Thyroid gland (tissue), 4 donors: ENCODE data around the gene SLC43A2.

Experiments
- CTCF ChIP-seq, 6 experiments: fragments of 200-600 bp in 3 of 6; fragments of 450-650 bp in 3 of 6; sonication (generic) in 3 of 6; IDR thresholded peaks; one replicate each; pipeline ENCODE4 v1.5.1; 2016 to 2019; ENCODE audit warnings: antibody characterized with exemption in 6 of 6, mild to moderate bottlenecking in 2 of 6, inconsistent platforms in 1 of 6, moderate library complexity in 1 of 6
- POLR2A ChIP-seq, 2 donors: fragments of 450-650 bp; IDR thresholded peaks; one replicate each; pipeline ENCODE4 v1.6.1; 2017; ENCODE audit warnings: antibody characterized with exemption in 2 of 2, mild to moderate bottlenecking in 2 of 2, moderate library complexity in 1 of 2

GRCh38 chr17:1641065-1641403, 12.4 kb upstream of the SLC43A2 start:
- TF ChIP-seq CTCF (IDR thresholded peaks at IDR 0.05): no peak
- no peak for TF ChIP-seq POLR2A (IDR thresholded peaks at IDR 0.05)
